Skin of body (tissue), 2 donors: Measurements from ENCODE around the gene ATAD3C. TPM values are rescaled to one million over a fixed set of nuclear protein-coding genes. Genes with fewer than 3 reads are reported as not detected.
"Not testable (repeated sequence)": the region's sequence is repeated elsewhere in the genome, so short reads cannot be mapped to it uniquely, and the experiment has no call there.

Experiments used
- DNase-seq: peaks from one replicate; lab custom pipeline; 2025; lab: John Stamatoyannopoulos, UW
- total RNA-seq: library from RNA; depleted of rRNA; stranded (reverse); fragments of >200 nt; gene quantifications from one replicate; pipeline ENCODE4 v1.2.3, GENCODE V29; 2014

Gene ATAD3C
- total RNA-seq, 1 donor from 2014 or later: 0.39 TPM

DNA sequence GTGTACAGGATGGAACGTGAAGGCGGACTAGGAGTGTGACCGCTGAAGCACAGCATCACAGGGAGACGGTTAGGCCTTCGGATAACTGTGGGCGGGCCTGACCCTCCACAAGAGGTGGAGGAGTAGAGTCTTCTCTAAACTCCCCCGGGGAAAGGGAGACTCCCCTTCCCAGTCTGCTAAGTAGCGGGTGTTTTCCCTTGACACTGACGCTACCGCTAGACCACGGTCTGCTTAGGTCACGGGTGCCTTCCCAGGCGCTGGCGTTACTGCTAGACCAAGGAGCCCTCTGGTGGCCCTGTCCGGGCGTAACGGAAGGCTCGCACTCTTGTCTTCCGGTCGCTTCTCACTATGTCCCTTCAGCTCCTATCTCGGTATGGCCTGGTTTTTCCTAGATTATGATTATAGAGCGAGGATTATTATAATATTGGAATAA is 55.9 kb downstream of the ATAD3C start:
- not testable (repeated sequence) for DNase-seq

DNA sequence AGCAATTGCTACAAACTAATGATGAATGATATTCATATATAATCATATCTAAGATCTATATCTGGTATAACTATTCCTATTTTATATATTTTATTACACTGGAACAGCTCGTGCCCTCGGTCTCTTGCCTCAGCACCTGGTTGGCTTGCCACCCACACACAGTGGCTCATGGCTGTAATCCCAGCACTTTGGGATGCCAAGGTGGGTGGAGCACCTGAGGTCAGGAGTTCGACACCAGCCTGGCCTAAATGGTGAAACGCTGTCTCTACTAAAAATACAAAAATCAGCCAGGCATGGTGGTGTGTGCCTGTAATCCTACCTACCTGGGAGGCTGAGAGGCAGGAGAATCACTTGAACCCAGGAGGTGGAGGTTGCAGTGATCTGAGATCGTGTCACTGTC is 56.3 kb downstream of the ATAD3C start:
- not testable (repeated sequence) for DNase-seq

DNA sequence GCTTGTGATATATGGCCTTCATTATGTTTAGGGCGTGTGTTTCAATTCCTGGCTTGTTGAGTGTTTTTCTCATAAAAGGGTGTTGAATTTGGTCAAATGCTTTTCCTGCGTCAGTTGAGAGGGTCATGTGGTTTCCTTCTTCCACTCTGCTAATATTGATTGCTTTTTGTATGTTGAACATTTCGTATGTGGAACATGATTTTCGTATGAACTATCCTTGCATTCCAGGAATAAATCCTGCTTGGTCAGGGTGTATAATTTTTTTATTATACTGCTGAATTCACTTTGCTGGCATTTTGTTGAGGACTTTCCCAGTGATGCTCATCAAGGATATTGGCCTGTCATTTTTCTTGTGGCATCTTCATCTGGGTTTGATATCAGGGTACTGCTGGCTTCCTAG is 57.8 kb downstream of the ATAD3C start:
- no peak for DNase-seq

DNA sequence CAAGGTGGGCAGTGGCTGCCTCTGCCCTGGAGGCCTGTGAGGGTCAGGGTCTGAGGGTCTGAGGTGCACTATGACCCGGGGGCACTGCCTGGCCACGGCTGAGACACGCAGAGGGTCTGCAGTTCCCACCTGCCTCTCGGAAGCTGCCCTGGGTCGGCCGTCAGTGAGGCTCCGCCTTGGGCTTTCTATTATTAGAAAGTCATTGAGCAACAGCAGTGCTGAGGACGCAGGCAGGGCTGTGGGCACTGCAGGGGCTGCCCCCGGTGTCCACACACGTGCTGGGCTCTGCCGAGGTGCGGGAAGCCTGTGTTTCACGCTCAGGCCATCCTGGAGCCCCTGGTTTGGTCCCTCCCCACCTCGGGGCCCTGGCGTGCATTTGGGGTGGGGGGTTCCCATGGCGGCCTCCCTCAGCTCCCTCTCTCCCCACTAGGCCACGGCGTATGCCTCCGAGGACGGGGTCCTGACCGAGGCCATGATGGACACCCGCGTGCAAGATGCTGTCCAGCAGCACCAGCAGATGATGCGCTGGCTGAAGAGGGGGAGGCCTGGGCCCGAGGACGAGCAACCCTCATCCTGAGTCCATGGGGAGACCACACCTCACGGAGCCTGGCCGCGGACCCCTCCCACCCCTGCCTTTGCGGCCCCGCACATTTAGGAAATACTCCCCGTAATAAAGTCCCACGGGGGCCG is 59.4 kb downstream of the ATAD3C start:
- not testable (repeated sequence) for DNase-seq

DNA sequence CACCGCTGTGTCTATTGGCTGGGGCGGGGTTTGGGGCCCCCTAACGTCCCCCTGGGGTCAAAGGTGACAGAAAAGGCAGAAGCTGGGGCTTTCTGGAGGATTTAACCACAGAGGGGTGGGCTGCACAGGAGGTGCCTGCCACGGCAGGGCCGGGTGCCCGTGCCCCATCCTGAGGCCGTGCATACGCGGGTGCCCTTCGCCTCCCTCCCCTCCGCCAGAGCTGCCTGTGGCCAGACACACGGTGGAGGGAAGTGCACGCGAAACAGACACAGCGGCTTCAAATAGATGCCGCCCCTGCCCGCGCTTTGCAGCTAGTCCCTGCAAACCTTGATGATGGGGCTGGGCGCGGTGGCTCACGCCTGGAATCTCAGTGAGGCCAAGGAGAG is 60.0 kb downstream of the ATAD3C start:
- not testable (repeated sequence) for DNase-seq

DNA sequence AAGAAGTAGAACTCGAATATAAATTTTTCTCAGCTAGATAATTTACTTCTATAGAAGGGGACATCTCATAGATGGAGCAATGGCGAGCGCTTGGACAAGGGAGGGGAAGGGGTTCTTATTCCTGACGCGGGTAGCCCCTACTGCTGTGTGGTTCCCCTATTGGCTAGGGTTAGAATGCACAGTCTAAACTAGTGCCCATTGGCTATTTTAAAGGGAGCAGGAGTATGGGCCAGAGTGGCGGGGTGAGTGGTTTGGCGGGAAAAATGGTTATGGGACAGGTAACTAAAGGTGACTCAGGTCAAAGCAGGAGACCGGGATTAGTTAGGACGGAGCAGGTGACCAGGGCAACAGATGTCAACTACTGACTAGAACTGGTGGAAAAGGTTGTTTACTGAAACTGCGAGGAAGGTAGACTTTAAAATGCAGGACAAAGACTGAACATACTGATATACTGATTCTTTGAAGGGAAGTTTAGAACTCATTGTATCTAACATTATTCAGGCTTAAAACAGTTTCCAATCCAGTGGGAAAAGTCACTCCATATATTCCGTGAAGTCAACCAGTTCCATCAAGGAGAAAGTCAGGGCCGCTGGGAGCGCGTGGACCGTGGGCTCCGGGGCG is 61.5 kb downstream of the ATAD3C start:
- DNase-seq: no peak

DNA sequence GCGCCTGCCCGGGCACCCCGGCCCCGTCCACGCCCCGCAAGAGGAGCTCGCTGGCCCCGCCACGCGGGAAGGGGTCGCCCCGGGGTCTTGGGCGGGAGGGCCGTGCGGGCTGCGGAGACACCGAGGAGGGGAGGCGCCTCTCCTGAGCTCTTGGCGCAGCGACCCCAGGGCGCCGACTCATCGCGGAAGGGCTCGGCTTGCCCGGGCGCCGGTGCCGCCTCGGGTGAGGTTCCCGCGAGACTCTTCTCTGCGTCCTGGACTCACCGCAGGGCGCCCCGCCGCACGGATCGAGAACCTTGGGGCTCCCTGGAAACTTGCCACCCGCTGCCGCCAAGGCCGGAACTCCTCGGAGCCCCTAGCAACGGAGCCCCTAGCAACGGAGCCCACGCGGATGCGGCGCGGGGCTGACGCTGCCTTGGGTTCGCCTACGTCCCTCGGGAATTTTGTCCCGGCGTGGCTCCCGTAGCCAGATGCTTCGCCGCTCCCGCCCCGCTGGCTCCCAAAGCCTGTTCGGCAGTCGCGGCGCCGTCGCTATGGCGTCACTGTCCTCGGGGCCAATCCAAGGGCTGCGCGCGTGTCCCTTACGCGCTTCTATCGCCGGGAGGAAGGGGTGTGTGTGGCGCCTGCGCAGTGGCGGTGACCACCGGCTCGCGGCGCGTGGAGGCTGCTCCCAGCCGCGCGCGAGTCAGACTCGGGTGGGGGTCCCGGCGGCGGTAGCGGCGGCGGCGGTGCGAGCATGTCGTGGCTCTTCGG is 62.2 kb downstream of the ATAD3C start, which contains the start of gene ATAD3A:
ATAD3A (plus strand) TSS at position 630 of the 753 bp plus-strand sequence; CDS start at position 737, 107 bp downstream.
- peak; percentile 96 for DNase-seq

DNA sequence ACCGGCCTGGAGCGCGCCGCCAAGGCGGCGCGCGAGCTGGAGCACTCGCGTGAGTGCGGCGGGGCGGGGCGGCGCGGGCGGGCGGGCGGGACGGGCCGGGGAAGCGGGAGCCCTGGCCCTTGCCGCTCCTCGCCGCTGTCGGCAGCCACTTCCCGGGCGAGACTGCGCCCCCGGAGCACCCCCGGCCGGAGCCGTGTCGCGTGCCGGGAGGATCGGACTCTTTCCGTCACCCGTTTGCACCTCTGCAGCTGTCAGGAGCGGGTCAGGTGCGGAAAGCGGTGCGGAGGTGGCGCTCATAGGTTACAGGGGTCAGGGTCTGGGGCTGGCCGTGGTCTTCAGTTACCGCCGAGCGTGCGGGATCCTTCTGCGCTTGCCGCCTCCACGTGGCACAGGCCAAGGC is 62.9 kb downstream of the ATAD3C start:
- not testable (repeated sequence) for DNase-seq

DNA sequence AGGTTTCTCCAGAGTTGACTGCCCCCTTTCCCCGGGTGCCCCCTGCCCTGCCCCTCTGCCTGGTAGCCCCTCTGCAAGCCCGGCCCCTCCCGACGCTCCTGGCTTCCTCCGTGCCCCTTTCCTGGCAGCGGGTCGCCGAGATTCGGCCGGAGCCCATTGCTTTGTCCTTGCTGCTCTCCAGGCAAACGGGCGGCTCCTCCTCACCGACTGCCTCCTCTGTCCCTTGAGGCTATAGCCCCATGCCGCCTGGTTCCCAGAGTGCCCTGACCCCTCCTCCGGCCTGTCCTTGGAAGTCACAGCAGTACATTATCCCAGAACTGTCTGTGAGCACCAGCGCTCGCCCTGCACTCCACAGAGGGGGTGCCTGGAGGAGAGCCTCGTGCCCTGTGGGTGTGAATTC is 64.2 kb downstream of the ATAD3C start:
- not testable (repeated sequence) for DNase-seq

DNA sequence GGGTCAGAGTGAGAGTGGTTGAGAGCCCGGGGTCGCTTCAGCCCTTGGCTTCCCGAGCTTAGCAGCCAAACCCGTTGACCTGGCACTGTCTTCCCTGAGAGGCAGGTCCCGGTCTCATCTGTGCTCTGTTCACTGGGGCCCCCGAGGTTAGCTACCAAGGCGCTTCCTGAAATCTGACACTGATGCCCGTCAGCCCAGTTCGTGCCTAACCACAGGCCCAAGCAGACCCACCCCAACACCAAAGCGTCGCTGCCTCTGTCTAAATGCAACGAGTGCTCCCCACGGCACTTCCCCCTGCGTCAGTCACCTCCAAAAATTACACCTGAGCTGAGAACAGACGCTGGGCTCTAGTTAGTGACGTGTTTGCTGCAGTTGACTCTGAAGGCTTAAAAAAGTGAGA is 64.9 kb downstream of the ATAD3C start:
- not testable (repeated sequence) for DNase-seq

DNA sequence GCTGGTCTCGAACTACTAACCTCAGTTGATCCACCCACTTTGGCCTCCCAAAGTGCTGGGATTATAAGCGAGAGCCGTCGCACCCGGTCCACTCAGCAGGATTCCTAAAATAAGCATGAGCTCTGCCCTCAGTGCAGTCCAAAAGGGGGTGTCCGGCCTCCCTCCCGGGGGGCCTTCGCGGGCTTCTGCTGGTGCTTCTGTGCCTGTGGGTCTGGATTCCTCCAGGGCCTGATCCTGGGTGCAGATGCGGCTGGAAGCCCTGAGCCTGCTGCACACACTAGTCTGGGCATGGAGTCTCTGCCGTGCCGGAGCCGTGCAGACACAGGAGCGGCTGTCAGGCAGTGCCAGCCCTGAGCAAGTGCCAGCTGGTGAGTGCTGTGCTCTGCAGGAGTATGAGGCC is 67.4 kb downstream of the ATAD3C start:
- not testable (repeated sequence) for DNase-seq

DNA sequence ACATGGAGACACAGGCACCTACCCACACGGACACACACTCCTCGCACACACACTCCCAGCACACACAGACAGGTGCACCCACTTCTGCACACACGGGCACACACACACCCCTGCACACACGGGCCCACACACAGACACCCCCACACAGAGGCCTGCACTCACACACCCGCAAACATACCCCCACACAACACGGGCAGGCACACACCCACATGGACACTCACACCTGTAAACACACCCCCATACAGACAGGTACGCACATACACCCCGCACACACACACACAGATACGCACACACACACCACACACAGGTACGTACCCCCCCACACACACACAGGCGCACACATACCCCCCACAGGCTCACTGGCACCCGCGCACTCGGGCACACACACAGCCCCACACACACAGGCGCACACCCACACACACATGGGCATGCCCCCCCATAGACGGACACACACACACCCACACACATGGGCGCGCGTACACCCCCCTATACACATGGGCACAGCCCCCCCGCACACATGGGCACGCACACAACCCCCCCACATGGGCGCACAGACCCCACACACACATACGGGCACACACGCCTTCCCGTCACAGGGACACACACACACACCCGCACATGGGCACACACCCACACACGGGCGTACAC is 68.6 kb downstream of the ATAD3C start:
- DNase-seq: no peak

DNA sequence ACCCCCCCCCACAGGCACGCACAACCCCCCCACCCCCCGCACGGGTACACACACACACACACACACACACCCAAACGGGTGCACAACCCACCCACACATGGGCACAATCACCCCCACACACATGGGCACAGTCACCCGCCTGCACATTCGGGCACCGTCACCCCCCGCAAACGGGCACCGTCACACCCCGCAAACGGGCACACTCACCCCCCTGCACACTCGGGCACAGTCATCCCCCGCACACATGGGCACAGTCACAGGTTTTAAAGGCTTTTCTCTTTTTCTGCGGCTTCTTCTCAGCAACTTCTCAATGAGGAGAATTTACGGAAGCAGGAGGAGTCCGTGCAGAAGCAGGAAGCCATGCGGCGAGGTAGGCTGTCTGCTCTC is 69.1 kb downstream of the ATAD3C start:
- DNase-seq: not testable (repeated sequence)

Other genes starting within 250 kb of the ATAD3C start
- 1.9 TPM for gene TNFRSF18, start 243.1 kb upstream of the ATAD3C start, total RNA-seq
- gene TNFRSF4, start 235.5 kb upstream of the ATAD3C start, total RNA-seq: 0.39 TPM
- 40.8 TPM for gene SDF4, start 217.7 kb upstream of the ATAD3C start, total RNA-seq
- gene B3GALT6, start 217.5 kb upstream of the ATAD3C start, total RNA-seq: 7.0 TPM
- gene C1QTNF12, start 203.0 kb upstream of the ATAD3C start, total RNA-seq: 2.5 TPM
- gene UBE2J2, start 175.8 kb upstream of the ATAD3C start, total RNA-seq: 33.8 TPM
- gene SCNN1D, start 169.3 kb upstream of the ATAD3C start, total RNA-seq: 1.4 TPM
- 34.6 TPM for gene ACAP3, start 141.8 kb upstream of the ATAD3C start, total RNA-seq
- 5.7 TPM for gene PUSL1, start 141.1 kb upstream of the ATAD3C start, total RNA-seq
- gene INTS11, start 125.0 kb upstream of the ATAD3C start, total RNA-seq: 48.7 TPM
- 8.7 TPM for gene CPTP, start 124.9 kb upstream of the ATAD3C start, total RNA-seq
- gene TAS1R3, start 118.4 kb upstream of the ATAD3C start, total RNA-seq: 0.39 TPM
- 33.0 TPM for gene DVL1, start 100.3 kb upstream of the ATAD3C start, total RNA-seq
- 59.7 TPM for gene MXRA8, start 91.1 kb upstream of the ATAD3C start, total RNA-seq
- 35.0 TPM for gene AURKAIP1, start 74.5 kb upstream of the ATAD3C start, total RNA-seq
- gene CCNL2, start 50.4 kb upstream of the ATAD3C start, total RNA-seq: 178 TPM
- 66.5 TPM for gene MRPL20, start 42.4 kb upstream of the ATAD3C start, total RNA-seq
- 2.9 TPM for gene ANKRD65, start 28.4 kb upstream of the ATAD3C start, total RNA-seq
- 8.6 TPM for gene VWA1, start 14.0 kb upstream of the ATAD3C start, total RNA-seq
- 16.7 TPM for gene ATAD3B, start 22.1 kb downstream of the ATAD3C start, total RNA-seq
- gene ATAD3A, start 62.5 kb downstream of the ATAD3C start, total RNA-seq: 11.9 TPM
- gene TMEM240, start 90.9 kb downstream of the ATAD3C start, total RNA-seq: 2.1 TPM
- 33.9 TPM for gene SSU72, start 125.2 kb downstream of the ATAD3C start, total RNA-seq
- gene FNDC10, start 150.4 kb downstream of the ATAD3C start, total RNA-seq: 0.99 TPM
- gene MIB2, start 165.8 kb downstream of the ATAD3C start, total RNA-seq: 28.8 TPM
- 30.7 TPM for gene MMP23B, start 182.5 kb downstream of the ATAD3C start, total RNA-seq
- 9.6 TPM for gene CDK11B, start 209.3 kb downstream of the ATAD3C start, total RNA-seq
- gene SLC35E2B, start 243.1 kb downstream of the ATAD3C start, total RNA-seq: 31.7 TPM